Mesothelial cell of epicardium (in vitro differentiated cells): ENCODE results near the gene PLA2G6. TPM values are rescaled to one million over a fixed set of nuclear protein-coding genes. Genes with fewer than 3 reads are reported as not detected.
A peak's percentile ranks its signal among the peaks of the same experiment; 100 is the strongest.

Source experiments
- DNase-seq, 2 experiments: peaks; one replicate each; pipeline ENCODE4 v3.0.0; 2021; ENCODE audit warnings: low spot score in 2 of 2; ENCODE audit not compliant: unreplicated experiment in 2 of 2
- H3K27ac Mint-ChIP-seq: 2 replicates; pipeline ENCODE4 v1.8.0; 2021; ENCODE audit warnings: mixed read lengths
- H3K27me3 Mint-ChIP-seq: 2 replicates; pipeline ENCODE4 v1.8.0; 2021; ENCODE audit warnings: low read depth, mixed read lengths
- H3K36me3 Mint-ChIP-seq: 2 replicates; pipeline ENCODE4 v1.8.0; 2021; ENCODE audit warnings: mixed read lengths
- H3K4me1 Mint-ChIP-seq: 2 replicates; pipeline ENCODE4 v1.8.0; 2021; ENCODE audit warnings: mixed read lengths
- H3K4me3 Mint-ChIP-seq: 2 replicates; pipeline ENCODE4 v1.8.0; 2021; ENCODE audit warnings: mild to moderate bottlenecking, moderate library complexity, mixed read lengths
- H3K9me3 Mint-ChIP-seq: 2 replicates; pipeline ENCODE4 v1.8.0; 2021; ENCODE audit warnings: mixed read lengths
- total RNA-seq: library from RNA; stranded (reverse); gene quantifications from 3 replicates; pipeline ENCODE4 v1.2.1, GENCODE V29; 2021
- TF ChIP-seq, protein P1 (sequence below): fragments of 200-600 bp; sonication (generic); IDR thresholded peaks from one replicate; pipeline ENCODE4 v1.5.0; 2021; ENCODE audit warnings: antibody characterized with exemption; ENCODE audit not compliant: unreplicated experiment

PLA2G6 gene
- total RNA-seq, 1 donor from 2014 or later = 88.2 TPM

GRCh38 chr22:38107692-38108515 lies 73.7 kb downstream of the PLA2G6 start:
- H3K27me3 Mint-ChIP-seq = no peaks in the 10 kb centered on the region
- TF ChIP-seq, protein P1, sequence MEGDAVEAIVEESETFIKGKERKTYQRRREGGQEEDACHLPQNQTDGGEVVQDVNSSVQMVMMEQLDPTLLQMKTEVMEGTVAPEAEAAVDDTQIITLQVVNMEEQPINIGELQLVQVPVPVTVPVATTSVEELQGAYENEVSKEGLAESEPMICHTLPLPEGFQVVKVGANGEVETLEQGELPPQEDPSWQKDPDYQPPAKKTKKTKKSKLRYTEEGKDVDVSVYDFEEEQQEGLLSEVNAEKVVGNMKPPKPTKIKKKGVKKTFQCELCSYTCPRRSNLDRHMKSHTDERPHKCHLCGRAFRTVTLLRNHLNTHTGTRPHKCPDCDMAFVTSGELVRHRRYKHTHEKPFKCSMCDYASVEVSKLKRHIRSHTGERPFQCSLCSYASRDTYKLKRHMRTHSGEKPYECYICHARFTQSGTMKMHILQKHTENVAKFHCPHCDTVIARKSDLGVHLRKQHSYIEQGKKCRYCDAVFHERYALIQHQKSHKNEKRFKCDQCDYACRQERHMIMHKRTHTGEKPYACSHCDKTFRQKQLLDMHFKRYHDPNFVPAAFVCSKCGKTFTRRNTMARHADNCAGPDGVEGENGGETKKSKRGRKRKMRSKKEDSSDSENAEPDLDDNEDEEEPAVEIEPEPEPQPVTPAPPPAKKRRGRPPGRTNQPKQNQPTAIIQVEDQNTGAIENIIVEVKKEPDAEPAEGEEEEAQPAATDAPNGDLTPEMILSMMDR = no peak
- no peak for DNase-seq
- H3K27ac Mint-ChIP-seq = no peak overlapping the region
- no peak overlapping the region for H3K4me3 Mint-ChIP-seq
- no peaks in the 10 kb centered on the region for H3K4me1 Mint-ChIP-seq
- H3K9me3 Mint-ChIP-seq = no peaks in the 10 kb centered on the region
- peaks cover 3% of the 10 kb centered on the region for H3K36me3 Mint-ChIP-seq

DNA sequence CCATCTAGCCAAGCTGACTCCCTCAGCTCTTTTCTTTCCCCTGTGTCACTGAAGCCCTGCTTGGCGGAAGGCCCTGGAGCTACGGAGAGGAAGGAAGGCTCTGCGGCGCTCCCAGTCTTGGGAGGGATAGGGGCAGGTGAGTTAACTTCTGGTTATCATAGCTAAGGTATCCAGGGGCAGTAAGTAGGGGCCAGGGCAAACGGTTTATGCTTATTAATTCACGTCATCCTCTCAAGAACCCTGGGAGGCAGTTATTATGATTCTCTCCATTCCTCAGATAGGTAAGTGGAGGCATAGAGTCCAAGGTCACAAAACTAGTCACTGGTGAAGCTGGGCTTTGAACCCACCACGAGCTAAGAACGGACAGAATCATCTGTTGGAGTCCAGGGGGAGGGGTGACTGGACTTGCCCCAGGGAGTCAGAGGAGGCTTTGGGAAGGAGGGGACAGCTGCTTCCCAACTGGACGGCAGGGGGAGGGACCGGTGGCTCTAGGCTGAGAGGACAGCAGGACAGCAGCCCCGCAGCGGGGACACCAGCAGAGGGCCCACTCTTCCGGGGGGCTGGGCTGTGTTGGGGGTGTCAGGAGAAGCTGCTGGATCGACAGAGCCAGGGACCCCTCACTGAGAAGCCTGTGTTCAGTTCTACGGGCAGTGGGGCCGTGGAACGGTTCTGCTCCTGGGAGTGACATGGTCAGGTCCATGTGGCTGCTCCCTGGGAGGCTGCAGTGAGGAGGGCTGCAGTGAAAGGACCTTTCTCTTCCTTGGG lies 74.6 kb downstream of the PLA2G6 start:
- no peak for DNase-seq
- H3K9me3 Mint-ChIP-seq = no peaks in the 10 kb centered on the region
- H3K27ac Mint-ChIP-seq = no peak overlapping the region
- H3K4me1 Mint-ChIP-seq = no peaks in the 10 kb centered on the region
- peaks cover 1% of the 10 kb centered on the region for H3K36me3 Mint-ChIP-seq
- TF ChIP-seq, protein P1 = no peak
- no peak overlapping the region for H3K4me3 Mint-ChIP-seq
- H3K27me3 Mint-ChIP-seq = no peaks in the 10 kb centered on the region

DNA sequence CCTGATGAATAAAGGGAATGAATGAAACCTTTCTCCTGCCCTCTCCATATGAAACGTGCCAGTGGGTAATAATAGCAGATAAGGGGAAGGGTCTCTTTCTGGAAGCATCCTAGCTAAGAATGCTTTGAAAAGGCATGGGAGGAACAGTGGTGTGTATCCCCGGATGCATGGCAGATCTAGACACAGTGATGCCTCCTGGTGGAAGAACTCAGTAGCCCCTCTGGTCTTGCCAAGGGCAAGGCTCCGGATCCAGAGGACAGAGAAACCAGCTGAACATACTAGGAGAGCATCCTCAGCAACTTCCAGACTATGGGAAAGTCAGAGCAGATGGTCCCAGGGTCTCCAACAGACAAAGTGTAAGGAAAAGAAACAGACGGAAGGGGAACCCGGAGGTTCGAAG lies 77.5 kb downstream of the PLA2G6 start:
- Mint-ChIP-seq H3K27me3 (no peaks in the 10 kb centered on the region), H3K27ac (no peak overlapping the region), H3K4me3 (no peak overlapping the region), H3K4me1 (no peaks in the 10 kb centered on the region), H3K9me3 (no peaks in the 10 kb centered on the region), H3K36me3 (peaks cover 1% of the 10 kb centered on the region)
- DNase-seq = no peak
- TF ChIP-seq, protein P1 = no peak

DNA sequence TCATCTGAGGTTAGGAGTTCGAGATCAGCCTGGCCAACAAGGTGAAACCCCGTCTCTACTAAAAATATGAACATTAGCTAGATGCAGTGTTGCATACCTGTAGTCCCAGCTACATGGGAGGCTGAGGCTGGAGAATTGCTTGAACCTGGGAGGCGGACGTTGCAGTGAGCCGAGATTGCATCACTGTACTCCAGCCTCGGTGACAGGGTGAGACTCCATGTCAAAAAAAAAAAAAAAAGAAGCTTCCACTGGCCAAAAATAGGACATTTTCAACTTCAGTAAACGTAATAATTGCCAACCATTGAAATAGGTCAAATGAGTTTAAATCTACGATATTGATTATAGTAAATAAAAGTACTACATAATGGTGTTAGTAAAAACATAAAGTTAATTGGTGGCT lies 78.0 kb downstream of the PLA2G6 start:
- Mint-ChIP-seq H3K27me3 (no peaks in the 10 kb centered on the region), H3K4me1 (peaks cover 2% of the 10 kb centered on the region), H3K36me3 (peaks cover 1% of the 10 kb centered on the region), H3K9me3 (no peaks in the 10 kb centered on the region), H3K4me3 (no peak overlapping the region), H3K27ac (no peak overlapping the region)
- no peak for DNase-seq
- TF ChIP-seq, protein P1 = no peak

DNA sequence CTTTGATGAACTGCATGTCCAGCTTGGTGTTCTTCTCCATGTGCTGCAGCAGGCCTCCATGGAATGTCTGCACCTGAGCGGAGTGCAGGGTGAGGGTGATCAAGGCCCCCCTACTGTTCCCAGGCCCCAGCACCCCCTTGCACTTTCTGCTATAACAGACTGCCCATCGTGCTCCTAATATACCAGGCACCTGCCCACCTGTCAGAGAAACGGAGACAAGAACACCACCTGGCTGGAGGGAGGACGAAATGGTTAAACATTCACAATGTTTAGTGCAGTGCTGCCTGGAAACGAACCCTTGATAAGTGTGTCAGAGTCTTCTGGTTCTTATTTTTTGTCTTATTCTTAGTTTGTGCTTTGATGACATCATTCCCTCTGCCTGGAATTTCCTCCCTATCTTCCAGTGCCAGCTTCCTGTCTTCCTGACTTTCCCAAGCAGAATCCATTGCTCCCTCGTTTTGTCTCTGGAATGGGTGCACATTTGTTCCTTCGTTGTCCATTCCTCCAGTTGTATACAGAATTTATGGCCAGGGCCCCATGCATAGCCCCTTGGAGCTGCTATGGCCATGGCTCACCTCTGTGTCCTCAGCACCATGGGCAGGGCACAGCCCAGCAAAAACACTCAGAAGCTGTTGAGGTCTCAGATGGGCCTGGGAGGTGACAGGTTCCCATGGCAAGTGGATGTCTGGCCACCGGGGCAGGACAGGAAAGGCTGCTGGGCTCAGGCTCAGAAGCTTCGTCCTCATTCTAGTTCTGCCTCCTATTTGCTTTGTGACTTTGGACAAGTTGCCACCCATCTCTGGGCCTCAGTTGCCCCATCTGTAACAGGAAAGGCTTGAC lies 83.0 kb downstream of the PLA2G6 start:
- Mint-ChIP-seq H3K27me3 (no peaks in the 10 kb centered on the region), H3K27ac (peak overlapping the region; percentile 32), H3K4me3 (no peak overlapping the region), H3K36me3 (peaks cover 4% of the 10 kb centered on the region), H3K4me1 (peaks cover 16% of the 10 kb centered on the region), H3K9me3 (no peaks in the 10 kb centered on the region)
- TF ChIP-seq, protein P1 = no peak
- no peak for DNase-seq
